ENCODE results near the gene WDR18.

The WDR18 gene

DNA sequence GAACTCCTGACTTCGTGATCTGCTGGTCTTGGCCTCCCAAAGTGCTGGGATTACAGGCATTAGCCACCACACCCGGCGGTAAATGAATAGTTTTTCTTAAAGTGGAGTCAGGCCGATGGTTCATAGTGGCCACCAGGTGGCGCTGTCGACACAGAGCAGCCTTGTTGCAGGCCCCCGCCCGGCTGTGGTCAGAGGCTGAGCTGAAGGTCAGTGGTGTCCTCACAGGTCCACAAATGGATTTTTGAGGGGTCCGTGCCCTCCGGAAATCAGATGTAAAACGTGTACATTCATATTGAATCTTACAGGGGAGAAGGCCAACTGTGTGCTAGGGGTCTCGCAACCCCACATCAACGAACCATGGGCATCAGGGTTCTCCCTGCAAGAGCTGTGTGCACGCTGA, 13.4 kb upstream of the WDR18 start:
- DNase-seq = no peak

DNA sequence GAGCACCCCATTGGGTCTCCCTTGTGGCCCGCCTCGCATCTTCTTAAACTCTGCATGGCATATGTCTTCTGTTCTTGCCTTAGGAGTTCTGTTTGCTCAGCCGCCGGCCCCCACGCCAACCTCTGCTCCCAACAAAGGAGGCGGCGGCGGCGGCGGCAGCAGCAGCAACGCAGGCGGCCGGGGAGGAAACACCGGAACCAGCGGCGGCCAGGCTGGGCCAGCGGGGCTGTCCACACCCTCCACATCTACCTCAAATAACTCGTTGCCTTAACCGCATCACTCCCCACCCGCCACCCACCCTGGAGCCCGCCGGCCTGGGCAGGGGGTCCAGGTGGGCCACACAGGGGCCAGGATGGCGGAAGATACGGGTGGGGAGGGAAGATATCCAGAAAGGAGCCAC, 12.3 kb upstream of the WDR18 start:
- no peak for DNase-seq

DNA sequence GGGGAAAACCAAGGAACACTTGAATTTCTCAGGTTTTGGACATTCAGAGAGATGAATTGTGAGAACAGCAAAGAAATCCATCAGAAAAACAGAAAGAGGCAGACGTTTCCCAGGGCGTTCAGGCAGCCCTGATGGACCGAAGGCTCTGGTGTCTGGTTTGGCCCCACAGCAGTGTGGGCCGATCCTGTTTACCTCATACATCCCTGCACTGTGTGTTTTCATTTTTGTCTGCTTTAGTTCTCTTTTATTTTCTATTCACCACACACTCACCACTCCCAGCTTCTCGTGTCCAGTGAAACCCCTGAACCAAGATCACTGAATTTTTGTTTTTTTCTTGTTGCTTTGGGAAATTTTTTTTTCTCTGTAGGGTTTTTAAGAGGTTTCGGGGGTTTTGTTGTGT, 11.9 kb upstream of the WDR18 start:
- DNase-seq = no peak

DNA sequence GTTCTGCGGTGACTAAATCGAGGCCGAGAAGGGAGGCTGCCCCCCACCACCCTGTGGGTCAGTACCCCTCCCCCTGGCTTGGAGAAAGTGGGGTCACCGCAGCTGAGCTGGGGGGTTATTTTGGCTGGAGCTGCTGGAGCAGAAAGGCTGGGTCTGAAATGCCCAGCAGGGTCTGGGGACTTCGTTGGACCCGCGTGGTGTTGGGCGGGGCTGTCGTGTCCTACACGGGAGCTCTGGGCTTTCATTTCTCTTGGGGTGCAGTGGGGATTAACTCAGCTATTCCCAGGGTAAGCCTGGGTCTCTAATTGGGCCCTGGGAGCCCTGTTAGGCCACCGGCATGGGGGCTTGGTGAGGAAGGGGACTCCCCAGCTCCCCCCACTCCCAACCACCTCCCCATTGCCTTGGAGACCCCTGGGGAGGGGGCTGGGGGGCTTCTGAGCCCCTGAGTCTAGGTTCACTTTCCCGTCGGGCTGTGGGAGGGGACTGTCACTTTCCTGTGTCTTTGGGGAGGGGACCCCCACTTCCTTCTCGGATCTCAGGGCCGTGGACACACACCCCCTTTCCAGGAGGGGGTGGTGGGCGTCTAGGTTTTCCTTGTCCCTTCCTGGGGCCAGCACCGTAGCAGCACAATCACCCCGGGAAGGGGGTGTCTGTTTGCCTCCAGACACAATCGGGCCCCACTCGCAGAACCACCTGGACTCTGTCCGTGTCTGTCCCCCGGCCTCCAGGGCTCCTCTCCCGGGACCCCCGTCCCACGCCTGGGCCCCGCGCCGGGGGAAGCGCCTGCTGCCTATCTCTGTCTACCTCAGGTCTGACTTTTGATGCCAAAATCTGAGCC, 10.2 kb upstream of the WDR18 start:
- DNase-seq = no peak

DNA sequence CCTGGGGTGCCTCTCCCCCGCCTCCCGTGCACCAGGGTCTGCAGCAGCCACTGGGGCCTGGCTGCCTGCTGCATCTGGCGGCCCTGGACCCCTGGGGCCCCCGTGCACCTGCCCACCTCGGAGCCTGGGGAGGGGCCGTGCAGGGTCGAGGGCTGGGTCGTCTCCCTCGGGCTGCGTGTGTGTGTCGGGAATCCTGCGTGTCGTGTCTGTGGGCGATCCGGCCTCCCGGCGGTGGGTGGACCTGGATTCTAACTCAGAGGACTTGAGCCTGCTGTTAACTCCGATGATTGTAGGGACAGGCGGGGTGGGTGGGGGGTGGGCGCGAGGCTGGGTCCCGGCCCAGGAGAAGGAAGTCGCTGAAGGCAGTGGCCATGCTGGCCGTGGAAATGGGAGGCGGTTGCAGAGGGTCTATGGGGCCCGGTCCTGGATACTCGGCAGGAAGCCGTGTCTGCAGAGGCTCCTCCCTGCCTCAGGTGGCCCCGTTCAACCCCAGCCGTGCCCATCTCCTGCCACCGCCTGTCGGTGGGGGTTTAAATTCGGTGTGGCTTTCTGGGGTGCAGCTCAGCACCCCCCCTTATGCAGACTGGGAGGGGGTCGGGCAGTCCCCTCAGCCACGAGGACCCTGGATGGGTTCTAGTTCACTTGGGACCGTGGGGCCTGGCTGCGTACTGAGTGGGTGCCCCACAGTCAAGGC, 9.4 kb upstream of the WDR18 start:
- no peak for DNase-seq

DNA sequence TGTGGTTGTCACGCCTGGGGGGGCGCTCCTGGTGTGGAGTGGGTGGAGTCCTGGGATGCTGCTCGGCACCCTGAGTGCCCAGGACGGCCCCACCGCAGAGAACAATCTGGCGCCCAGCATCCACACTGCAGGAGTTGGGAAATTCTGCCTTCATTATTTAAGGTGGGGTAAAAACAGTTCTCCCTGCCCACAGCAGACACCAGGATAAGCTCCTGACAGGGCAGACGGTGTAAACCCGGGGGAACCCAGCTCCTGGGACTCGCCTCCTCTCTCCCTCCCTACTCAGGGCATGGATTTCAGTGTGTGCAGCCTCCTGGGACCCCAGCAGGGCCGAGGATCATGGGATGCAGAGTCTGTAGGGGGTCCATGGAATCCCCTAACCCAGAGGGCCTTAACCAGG, 7.7 kb upstream of the WDR18 start:
- DNase-seq = no peak

DNA sequence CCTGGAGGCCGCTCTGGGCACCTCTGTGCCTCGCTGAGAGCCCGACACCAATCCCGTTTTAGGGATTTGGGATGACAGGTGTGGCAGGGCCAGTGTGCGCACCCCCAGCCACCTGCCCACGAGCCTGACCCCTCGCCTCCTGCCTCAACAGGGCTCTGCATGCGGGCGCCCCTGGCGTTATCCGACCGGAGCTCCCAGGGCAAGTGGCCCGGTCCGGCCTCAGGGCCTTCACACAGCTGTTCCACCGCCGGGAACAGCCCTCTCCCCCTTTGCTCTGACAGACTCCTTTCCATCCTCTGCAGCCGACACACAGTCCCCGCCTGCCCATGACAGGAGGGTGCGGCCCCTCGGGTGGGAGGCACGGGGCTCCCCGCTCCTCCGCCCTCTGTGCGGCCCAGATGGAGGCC, 7.1 kb upstream of the WDR18 start:
- DNase-seq = no peak

DNA sequence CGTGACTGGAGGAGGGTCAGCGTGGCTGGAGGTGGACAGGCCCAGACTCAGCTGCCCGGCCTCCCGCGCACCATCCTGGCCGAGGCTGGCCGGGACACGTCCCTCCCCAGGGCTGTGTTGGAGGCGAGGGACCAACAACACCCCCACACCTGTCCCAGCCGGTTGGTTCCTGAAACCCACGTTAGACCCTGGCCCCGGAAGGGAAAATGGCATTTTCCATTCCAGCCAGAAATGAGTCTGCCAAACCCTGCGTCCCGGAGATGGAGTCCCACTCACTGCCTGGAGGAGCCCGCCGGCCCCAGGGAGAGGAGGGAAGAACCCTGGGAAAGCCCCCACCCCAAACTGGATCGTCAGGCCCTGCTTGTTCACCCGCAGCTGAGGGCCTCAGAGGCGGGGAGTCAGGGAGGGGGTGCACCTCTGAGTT, 4.8 kb upstream of the WDR18 start:
- no peak for DNase-seq

DNA sequence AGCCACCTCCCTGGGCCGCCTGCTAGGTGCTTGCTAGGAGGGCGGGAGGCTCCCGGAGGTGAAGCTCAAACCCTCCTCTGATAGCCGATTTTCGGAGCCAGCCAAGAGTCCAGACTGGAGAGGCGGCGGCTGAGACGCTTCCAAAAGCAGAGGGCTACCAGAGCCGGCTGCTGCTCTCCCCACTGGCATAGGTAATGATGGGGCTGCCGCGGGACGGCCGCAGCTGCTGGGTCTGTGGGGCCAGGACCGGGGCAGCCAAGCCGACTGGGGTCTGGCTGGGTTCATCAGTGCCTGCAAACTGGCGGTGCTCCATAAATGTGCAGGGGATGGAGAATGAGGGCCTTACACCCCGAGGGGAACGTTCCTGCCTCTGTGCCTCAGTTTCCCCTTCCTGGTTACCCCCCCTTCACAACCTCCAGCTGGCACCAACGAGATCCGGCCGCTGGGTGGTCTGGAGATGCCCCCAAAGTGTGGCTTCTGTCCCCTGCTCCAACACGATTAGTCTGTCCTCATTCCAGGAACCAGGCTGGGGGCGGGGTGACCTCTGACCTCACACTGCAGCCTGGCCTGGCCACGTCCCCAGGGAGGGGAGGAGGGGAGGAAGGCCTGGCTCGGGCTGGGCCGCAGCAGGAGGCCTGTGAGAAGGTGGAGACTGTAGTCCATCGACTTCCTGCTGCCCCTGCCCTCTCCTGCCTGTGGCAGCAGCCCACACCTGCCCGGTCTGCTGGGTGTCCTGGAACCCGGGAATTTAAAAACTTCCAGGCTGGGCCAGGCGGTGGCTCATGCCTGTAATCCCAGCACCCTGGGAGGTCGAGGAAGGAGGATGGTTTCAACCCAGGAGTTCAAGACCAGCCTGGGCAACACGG, 3.8 kb upstream of the WDR18 start:
- no peak for DNase-seq

DNA sequence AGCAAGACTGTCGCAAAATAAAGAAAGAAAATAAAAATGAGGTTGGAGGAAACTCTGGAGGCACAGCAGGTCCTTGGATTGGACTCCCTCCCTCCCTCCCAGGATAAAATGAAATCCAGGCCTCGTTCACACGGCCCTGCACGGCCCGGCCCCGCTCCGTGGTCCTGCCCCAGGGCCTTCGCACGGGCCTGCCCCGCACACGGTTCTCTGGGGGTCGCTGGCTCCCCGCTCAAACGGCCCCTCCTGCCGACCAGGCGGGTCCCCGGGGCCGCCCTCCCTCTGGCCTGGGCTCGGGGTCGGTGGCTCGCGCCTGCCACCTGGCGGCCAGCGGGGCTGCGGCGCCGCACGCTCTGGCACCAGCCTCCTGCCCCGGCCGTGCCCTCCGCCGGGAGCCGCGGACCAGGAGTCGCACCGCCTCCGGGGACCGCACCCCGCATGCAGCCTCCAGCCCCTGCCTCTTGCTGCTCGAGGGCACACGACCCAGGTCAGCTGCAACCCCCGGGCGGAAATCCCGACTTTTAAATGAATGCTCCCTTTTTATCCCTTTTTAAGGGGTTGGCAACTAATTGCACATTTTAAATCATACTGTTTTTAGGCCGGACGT, 1.5 kb upstream of the WDR18 start:
- DNase-seq = peak; percentile 76

DNA sequence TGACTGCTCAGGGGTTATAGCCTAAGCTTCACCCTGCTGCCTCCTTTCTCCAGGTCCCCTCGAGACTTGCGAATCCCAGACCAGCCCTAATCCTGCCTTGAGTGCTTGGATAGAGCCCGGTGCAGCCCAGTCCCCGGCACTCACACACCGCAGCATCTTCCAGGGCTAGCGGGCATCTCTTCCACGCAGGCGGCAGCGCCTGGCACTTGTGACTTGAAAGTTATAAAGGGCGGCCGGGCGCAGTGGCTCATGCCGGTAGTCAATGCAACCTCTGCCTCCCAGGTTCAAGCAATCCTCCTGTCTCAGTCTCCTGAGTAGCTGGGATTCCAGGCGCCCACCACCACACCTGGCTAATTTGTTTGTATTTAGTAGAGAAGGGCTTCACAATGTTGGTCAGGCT, 1.9 kb downstream of the WDR18 start:
- no peak for DNase-seq

DNA sequence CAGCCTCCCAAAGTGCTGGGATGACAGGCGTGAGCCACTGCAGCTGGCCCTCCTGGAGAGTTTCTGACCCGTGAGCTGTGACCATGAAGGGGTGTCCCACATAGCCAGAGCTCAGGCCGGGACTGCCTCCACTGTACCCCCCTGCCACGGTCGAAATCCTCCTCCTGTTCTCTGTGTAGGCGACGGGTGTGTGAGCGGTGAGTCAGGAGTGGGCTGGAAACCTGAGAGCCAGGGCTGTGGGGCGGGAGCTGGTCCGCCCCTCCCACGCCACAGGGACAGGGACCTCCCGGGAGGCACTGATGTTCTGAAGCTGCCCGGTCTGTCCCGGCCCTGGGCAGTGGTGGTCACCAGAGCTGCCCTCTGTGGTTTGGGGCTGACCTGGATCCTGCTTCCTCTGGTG, 3.9 kb downstream of the WDR18 start:
- DNase-seq = no peak

DNA sequence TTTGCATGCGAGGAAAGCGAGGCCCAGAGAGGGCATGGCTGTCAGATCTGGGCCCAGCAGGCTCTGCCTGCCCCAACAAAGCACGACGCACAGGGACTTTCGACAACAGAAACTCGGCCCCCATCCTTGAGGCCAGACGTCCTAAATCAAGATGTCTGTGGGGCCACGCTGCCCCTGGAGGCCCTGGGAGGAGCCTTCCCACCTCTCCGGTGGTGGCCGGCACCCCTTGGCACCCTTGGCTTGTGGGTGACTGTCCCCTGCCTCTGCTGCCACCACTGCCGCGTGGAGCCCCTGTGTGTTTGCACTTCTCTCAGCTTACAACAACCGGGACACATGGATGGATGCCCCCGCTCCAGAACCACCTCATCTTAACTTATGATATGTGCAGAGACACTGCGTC, 4.4 kb downstream of the WDR18 start:
- DNase-seq = no peak

DNA sequence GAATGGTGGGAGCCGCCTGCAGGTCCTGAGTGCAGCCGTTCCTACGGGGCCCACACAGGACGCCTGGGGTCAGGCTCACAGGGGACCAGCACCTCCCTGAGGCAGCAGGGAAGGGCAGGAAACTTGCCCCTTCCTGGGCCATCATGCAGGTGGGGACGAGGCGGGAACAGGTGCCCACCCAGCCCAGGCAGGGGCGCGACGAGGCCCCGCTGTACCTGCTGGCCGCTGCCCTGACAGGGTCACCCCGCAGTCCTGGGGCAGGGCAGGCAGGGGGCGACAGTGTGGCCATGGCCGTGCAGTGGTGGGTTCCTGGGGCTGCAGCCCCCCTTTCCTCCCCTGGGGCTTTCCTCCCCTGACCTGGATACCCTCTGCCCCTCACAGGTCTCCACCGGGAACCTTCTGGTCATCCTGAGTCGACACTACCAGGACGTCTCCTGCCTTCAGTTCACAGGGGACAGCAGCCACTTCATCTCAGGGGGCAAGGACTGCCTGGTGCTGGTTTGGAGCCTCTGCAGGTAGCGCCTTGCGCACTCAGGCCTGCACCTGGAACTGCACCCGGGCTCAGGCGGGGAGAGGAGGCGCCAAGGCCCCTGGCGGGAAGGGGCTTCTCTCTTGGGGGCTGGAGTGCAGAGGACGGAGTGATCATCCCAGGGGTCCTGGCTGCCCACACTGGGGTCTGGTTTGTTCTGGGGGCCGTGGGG, 5.4 kb downstream of the WDR18 start:
- DNase-seq = no peak

DNA sequence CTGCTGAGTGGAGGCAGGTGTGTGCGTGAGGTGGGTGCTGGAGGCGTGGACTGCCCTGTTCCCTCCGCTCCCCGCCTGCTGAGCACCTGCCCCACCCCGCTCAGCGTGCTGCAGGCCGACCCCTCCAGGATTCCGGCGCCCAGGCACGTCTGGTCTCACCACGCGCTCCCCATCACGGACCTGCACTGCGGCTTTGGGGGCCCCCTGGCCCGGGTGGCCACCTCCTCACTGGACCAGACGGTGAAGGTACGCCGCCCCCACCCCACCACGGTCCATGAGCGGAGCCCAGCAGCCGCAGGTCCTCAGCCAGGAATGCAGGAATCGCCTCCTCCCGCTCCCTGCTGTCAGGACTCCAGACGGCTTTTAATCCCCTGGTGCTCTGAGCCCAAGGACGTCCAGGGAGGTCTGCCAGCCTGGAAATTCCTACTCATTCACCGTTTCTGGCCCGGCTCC, 6.0 kb downstream of the WDR18 start:
- DNase-seq = no peak

DNA sequence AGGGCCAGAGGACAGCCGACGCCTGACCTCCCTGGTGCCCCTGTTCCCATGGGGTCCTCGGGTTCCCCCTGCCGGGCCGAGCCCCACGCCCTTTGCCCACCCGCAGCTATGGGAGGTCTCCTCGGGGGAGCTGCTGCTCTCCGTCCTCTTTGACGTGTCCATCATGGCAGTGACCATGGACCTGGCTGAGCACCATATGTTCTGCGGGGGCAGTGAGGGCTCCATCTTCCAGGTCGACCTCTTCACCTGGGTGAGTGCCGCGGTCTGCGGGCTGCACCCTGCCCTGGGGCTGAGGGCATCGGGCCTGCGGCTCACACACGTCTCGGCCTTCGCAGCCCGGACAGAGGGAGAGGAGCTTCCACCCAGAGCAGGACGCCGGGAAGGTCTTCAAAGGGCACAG, 6.6 kb downstream of the WDR18 start:
- DNase-seq = no peak

DNA sequence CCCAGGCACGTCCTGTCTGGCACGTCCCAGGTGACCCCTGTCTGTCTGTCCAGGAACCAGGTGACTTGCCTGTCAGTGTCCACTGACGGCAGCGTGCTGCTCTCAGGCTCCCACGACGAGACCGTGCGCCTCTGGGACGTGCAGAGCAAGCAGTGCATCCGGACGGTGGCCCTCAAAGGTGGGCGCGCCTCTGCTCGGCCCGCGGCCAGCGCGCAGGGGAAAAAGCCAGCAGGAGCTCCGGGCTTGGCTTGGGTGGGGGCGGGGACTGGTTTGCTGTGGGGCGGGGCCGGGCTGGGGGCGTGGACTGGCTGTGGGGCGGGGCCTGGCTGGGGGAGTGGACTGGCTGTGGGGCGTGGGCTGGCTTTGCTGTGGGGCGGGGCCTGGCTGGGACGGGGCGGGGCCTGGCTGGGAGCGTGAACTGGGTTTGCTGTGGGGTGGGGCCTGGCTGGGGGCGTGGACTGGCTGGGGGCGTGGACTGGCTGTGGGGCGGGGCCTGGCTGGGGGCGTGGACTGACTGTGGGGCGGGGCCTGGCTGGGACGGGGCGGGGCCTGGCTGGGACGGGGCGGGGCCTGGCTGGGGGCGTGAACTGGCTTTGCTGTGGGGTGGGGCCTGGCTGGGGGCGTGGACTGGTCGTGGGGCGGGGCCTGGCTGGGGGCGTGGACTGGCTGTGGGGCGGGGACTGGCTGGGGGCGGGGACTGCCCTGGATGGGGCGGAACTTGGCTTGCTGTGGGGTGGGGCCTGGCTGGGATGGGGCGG, 7.2 kb downstream of the WDR18 start:
- DNase-seq = peak; percentile 50

DNA sequence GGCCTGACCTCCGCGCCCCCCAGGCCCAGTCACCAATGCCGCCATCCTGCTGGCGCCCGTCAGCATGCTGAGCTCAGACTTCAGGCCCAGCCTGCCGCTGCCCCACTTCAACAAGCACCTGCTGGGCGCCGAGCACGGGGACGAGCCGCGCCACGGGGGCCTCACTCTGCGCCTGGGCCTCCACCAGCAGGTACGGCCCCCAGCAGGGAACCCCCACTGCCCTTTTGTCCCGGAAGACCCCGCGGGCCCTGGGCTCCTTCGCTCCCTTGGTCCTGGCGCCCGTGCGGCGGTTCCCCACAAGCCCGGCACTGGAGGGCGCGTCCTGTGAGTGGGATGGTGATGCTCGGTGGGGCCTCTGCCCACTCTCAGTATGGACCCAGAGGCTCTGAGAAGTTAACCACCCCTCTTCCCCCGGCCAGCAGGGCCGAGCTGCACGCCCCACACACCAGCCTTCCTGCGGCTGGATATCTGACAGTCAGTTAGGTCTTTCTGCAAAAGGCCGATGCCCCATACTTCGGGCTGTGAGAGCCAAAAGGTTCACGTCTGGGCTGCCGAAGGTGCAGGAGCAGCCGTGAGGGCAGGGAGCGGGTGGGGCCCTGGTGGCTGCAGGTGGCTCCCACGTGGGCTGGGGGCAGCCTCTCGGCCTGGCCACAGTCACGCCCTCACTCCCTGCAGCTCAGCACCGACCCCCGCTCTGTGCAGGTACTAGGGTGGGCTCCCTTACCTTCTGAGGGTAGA, 8.0 kb downstream of the WDR18 start:
- no peak for DNase-seq

DNA sequence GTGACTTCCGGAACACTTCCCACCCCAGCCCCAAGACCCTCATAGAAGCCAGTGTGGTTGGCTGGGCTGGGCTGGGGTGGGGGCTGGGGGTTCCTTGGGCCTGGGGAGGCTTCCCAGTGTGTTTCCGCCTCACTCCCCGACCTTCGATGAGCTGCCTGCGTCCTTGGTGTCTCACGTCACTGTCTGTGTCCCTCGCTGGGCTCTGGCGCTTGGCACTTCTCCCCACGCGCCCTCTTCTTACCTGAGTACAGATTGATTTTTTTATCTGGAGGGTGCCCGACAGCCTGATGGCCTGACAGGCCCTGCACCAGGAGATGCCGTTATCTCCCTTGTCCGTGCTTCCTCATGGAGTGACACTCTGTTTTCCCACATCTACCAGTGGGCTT, 8.5 kb downstream of the WDR18 start:
- DNase-seq = no peak

DNA sequence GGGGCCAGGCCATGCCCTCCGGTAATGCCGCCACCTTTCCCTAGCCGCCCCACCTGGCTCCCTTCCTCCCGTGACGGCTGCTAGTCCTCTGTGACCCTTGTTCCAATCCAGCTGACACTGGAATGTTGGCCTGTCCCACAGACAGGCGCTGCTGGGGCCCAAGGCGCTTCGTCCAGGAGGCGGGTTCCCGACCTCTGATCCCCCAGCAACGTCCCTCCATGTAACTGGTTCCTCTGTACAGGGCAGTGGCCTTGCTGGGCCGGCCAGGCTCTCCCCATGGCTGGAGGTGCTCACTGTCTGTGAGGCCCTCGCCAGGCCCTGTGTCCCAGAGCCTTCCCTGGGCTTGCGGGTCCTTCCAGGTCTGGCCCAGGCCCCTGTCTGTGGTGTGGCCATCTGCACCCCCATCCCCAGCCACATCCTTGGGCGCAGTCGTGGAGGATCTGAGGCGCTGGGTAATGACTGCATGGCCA, 9.3 kb downstream of the WDR18 start:
- DNase-seq = no peak
